Measurements from ENCODE around the gene OTULIN.

OTULIN gene

DNA sequence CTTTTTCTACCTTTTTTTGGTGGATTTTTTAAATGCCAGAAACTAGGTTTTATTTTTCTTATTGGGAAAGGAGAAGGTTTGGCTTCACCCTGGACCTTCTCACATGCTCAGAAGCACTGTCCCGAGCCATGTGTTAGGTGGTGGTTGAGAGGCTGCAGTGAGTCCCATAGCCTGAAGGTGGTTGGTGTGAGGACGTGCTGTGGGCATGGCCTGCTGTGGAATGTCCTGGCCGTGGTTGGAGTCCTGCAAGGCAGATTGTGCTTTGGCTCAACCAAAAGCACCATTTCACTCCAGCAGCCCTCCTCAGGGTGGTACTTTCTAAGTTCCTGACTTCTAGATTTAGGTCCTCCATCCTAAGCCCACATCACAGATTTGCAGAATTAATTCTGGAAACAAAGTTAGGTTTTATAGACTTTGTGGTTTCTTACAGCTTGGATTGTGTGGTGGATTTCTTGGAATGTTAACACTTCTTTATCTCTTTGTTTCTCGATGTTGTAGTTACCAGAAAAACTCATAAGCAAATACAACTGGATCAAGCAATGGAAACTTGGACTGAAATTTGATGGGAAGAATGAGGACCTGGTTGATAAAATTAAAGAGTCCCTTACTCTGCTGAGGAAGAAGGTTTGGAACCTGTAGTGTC lies 22.6 kb downstream of the OTULIN start:
- H3K4me3 ChIP-seq (ENCODE audit: low read length): no peak overlapping the region
- TF ChIP-seq, protein P1, sequence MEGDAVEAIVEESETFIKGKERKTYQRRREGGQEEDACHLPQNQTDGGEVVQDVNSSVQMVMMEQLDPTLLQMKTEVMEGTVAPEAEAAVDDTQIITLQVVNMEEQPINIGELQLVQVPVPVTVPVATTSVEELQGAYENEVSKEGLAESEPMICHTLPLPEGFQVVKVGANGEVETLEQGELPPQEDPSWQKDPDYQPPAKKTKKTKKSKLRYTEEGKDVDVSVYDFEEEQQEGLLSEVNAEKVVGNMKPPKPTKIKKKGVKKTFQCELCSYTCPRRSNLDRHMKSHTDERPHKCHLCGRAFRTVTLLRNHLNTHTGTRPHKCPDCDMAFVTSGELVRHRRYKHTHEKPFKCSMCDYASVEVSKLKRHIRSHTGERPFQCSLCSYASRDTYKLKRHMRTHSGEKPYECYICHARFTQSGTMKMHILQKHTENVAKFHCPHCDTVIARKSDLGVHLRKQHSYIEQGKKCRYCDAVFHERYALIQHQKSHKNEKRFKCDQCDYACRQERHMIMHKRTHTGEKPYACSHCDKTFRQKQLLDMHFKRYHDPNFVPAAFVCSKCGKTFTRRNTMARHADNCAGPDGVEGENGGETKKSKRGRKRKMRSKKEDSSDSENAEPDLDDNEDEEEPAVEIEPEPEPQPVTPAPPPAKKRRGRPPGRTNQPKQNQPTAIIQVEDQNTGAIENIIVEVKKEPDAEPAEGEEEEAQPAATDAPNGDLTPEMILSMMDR (IDR thresholded peaks at IDR 0.05; ENCODE audit: insufficient read depth, low read depth, low read length, missing control alignments): peak; percentile 34
- DNase-seq (ENCODE audit: low read depth): peak; percentile 33

DNA sequence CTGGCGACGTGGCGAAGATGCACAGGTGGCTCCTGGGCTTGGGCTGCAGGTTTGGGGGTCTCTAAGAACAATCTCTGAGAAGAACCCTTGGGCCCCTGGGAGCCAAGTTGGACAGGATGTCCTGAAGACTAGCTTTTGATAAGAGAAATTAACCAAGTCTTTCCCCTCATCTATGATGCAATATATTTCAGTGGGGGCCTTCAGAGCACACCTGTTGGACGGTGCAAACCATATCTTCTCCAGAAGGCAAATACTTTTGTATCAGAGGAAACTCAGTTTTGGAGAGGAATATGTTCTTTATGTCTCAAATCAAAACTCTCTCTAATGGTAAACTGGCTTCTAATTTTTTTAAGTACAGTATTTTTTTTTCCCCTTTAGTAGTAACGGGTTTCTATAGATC lies 28.6 kb downstream of the OTULIN start:
- no peak overlapping the region for H3K4me3 ChIP-seq (ENCODE audit: low read length)
- DNase-seq (ENCODE audit: low read depth): no peak
- TF ChIP-seq, protein P1 (IDR thresholded peaks at IDR 0.05; ENCODE audit: insufficient read depth, low read depth, low read length, missing control alignments): no peak

DNA sequence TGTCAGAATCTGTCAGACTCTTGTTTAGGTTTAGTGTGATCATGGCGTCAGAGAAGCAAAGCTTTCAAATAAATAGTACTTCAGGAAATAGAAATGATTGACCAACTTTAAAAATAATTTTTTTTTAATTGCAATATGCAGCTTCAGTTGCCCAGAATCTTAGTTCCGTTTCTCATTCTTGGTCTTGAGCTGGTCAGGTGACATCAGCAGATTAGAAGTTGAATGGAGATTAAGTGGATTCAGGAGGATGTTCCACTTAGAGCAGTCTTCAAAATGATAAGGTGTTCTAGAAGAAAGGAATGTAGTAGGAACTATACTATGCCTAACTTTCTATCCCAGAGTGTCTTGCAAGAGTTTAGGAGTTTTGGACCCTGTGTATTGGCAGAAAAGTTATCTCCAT lies 30.6 kb downstream of the OTULIN start:
- TF ChIP-seq, protein P1 (IDR thresholded peaks at IDR 0.05; ENCODE audit: insufficient read depth, low read depth, low read length, missing control alignments): no peak
- DNase-seq (ENCODE audit: low read depth): no peak
- no peak overlapping the region for H3K4me3 ChIP-seq (ENCODE audit: low read length)

DNA sequence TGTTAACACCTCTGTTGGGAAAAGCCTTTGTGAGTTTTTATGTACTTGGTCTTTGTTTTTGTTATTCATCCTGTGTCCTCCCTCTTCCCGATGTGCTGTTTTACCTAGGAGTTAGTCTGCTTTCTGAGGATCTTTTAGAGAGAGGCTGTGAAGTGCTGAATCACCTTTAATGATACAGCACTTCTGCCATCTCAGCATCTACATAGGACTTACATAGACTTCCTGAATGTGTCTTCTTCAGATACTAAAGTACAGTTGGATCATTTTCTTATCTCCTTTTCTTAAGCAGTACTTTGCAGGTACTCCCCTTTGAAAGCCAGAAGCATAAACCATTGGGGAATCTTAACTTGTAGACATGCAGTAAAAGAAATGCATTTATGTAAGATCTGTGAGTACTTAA lies 31.5 kb downstream of the OTULIN start:
- peak; percentile 26 for DNase-seq (ENCODE audit: low read depth)

DNA sequence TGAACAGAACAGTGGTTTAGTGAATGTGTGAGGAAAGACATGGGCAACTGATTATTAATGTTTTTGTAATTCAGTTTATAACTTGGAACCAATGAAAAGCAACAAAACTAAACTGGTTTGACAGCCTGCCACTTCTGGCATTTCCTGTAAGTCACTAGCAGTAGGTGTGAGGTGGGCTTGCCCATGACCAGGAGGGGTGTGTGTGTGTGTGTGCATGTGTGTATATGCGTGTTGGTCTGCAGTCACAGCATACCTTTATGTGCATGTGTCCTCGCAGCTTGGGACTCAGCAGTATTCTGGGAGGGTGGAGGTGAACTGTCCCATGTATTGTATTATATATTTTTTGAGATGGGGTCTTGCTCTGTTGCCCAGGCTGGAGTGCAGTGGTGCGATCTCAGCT lies 32.3 kb downstream of the OTULIN start:
- no peak overlapping the region for H3K4me3 ChIP-seq (ENCODE audit: low read length)
- DNase-seq (ENCODE audit: low read depth): peak; percentile 38
- TF ChIP-seq, protein P1 (IDR thresholded peaks at IDR 0.05; ENCODE audit: insufficient read depth, low read depth, low read length, missing control alignments): no peak

More for the DNA sequence above, 31.5 kb downstream of the OTULIN start:
- TF ChIP-seq, protein P1 (IDR thresholded peaks at IDR 0.05; ENCODE audit: insufficient read depth, low read depth, low read length, missing control alignments): no peak
- no peak overlapping the region for H3K4me3 ChIP-seq (ENCODE audit: low read length)

DNA sequence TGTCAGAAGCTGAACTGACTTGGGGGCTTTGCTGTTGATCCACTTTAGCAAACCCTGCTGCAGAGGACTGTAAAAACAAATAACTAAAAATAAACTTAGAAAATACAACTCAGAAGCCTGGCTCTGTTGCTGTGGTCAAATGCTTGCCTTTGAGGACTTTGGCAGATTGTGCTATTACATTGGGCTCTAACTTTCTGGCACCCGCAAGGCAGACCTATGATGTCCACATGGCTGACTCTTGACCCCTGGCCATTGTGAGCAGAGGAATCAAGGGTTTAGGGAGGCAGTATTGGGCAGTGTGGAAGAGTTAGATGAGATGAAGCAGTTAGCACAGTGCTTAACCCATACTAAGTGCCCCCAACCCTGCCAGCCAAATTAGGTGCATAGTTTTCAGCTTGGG lies 34.0 kb downstream of the OTULIN start:
- DNase-seq (ENCODE audit: low read depth): no peak
- H3K4me3 ChIP-seq (ENCODE audit: low read length): no peak overlapping the region
- TF ChIP-seq, protein P1 (IDR thresholded peaks at IDR 0.05; ENCODE audit: insufficient read depth, low read depth, low read length, missing control alignments): no peak

DNA sequence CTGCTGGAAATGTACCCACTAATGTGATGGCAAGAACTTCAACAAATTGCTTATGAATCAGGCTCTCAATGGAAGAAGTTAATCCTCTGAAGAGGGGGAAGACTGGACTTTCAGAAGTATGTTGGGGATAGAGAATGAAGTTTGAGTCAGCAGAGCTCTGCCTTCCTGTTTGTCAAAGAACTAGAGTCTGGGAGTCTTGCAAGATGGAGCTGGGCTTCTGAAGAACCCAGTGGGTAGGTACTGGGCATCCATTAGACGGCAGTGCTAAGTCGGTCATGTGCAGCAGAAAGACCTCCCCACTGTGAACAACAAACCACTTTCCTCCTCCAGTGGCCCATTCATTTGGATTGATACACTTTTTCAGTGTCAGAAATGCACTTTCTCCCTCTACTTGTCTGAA lies 34.6 kb downstream of the OTULIN start:
- H3K4me3 ChIP-seq (ENCODE audit: low read length): no peak overlapping the region
- TF ChIP-seq, protein P1 (IDR thresholded peaks at IDR 0.05; ENCODE audit: insufficient read depth, low read depth, low read length, missing control alignments): no peak

More for the DNA sequence above, 34.6 kb downstream of the OTULIN start:
- DNase-seq (ENCODE audit: low read depth): no peak

Data from epithelial cell of esophagus (primary cell).